Left forelimb (tissue), 1 donor: ENCODE data around the gene SIK3.
"Not testable (repeated sequence)": the region's sequence is repeated elsewhere in the genome, so short reads cannot be mapped to it uniquely, and the experiment has no call there.

Experiments used
- DNase-seq: peaks from one replicate; pipeline ENCODE4 v3.0.0-alpha.2; 2018; ENCODE audit warnings: low spot score

The SIK3 gene

DNA sequence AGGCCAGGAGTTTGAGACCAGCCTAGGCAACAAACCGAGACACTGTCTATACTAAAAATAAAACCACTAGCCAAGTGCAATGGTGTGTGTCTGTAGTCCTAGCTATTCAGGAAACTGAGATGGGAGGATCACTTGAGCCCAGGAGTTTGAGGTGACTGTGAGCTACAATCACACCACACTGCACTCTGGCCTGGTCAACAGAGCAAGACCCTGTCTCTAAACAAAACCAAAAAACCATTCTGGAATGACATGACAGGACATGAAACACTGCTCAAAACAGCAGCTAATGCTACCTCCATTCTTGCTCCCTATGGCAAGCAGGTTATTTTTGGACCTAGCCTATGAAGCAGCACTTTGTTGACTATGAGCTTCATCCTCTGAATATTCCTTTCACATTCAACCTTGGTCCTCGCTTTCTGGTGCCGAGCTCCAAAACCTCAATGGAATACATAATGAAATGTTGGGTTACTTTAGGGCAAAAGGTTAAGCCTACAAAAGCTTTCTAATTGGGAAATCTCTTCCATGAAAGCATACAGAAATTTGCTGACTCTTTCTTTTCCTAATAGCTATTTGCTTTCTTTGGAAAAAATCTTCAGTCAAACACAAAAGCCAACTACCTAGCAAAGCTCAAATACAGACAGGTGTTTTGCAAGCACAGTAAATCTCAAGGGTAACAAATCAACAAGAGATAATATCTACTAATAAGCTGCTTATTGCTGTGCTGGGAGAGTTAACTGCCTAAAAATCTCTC, 21.1 kb downstream of the SIK3 start:
- DNase-seq: no peak

DNA sequence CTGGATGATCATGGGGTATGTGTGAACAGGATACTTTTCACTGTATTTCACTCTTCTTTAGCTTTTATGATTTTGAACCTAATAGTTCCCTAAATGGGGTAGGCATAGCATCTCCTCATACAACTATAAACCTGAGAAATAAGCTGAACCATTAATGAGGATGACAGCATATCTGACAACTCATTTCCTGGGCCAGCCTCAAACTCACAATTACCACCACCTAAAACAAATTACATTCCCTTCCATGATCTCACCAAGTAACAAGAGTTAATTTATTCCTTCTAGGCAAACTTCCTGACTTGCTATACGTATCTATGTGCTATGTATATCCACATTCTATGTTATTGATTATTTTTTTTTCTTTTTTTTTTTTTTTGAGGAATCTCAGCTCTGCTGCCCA, 23.0 kb downstream of the SIK3 start:
- no peak for DNase-seq

DNA sequence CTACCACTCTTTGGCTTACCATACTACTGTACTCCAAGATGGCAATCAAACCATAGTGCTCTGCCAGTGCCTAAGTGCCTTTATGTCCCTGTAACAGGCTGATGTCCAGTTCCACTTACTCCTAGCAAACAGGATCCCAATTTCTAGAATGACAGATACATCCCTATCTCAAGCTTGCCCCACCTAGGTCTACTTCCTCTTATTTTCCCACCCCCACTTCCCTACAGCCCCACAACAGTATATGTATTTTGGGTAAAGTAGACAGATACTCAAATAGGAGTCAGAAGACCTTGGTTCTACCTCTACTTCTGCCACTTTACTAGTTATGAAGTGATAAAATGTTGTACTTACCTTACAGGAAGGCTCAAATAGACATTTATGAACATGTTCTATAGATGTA, 24.1 kb downstream of the SIK3 start:
- no peak for DNase-seq

DNA sequence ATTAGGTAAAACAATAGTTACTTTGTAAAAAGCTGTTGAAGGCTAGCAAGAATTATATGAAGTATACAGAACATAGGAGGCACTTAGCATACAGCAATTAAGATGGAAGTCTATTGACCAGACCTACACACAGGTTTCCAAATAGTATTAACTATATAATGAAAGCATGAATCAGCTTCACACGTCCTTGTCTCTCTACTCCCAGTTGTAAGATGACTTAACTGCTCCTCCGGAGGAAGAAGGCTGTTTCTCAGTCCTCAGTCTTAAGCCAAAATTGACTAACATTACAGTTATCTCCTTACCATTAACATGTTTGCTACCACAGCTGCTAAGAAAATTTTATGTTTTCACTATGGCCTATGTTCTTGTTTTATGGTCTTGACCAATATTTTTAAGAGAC, 24.7 kb downstream of the SIK3 start:
- no peak for DNase-seq

DNA sequence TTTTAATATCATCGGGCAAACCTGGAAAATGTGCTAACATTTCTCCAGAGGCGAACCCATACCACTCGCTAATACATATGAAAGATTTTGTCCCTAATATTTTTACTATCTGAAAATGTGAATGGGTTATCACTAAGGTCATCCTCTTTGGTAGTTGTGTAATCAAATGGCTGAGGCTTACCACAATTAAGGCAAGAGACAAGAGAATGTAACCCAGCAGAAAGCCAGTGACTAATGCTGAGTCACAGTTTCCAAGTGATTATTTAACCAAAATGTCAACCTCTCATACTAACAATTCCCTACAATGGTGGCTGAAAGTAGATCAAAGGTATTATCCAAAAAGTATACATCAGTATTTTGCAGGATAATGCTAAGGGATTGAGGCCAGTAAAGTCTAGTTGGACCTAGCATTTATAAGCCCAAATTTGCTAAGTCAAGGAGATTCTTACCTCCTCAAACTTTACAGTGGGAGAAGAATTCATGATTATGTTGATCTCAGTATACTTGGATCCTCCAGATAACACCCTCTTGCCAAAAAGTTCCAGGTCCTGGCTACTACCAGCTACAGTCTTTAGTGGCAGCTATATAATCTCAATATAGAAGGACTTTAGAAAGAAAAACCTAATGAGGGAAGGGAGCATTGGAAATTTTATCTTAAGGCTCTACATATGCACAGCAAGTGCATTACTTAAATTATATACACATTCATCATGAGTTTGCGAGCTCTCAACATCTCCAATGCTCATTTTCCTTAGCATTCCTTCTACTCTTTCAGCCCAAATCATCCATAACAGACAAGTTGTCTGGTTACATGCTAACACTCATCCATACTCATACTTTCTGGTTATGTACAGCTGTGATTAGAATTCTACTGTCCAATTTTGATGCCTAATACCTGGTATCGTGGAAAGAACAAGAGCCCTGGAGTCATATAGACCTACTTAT, 25.4 kb downstream of the SIK3 start:
- no peak for DNase-seq

DNA sequence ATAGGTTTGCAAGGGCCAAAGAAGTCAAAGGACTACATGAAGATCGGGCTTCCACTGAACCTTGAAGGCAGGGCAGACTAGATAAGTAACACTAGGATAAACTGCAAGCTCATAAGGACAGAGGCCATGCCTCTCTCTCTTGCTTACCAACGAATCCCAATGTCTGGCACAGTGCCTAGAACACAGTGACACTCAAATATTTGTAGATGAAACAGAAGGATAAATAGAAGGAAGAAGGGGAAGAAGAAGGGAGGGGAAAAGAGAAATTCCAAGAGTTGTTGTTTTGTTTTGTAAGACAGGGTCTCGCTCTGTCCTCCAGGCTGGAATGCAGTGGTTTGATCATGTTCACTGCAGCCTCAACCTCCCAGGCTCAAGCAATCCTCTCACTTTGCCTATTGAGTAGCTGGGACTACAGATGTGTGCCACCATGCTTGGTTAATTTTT, 26.9 kb downstream of the SIK3 start:
- no peak for DNase-seq

DNA sequence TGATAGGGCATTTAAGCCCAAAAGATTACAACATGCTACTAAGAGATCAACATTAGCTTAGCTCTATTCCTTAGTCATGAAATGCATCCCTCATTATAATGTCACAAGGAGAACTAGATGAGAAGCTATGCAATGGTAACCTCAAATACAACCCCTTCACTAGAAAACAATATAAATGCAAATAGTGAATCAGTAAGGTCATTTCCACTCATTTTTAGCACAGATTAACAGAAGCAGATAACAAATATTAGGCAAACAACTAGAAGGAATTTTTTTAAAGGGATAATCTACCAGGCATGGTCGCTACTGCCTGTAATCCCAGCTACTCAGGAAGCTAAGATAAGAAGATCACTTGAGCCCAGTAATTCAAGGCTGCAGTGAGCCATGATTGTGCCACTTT, 28.2 kb downstream of the SIK3 start:
- DNase-seq: no peak

DNA sequence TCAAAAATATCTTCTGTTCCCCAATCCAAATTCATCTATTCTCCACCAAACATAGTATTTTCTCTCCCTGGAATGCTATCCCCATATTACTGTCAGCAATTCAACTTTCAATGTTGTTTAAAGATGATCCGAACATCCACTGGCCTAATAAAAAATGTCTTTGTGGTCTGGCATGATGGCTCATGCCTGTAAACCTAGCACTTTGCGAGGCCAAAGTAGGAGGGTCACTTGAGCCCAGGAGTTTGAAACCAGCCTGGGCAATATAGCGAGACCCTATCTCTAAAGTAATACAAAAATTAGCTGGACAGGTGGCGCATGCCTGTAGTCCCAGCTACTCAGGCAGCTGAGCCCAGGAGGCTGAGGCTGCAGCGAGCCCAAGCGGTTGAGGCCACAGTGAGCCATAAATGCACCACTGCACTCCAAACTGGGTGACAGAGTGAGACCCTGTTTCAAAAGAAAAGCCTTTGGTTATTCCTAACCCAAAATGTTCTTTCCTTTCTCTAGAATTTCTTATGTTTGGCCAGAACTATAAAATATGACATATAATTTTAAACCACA, 29.8 kb downstream of the SIK3 start:
- no peak for DNase-seq

DNA sequence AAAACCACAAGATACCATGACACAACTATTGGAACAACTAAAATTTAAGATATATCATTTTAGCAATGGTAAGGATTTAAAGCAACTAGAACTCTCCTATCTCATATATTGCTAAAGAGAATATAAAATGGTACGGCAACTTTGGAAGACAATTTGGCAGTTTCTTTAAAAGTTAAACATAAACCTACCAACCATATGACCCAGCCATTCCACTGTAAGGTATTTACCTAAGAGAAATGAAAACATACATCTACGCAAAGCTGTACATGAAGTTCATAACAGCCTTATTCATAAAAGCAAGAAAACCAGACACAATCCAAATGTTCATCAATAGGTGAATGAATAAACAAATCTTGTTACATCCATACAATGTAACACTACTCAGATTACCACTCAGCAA, 31.3 kb downstream of the SIK3 start:
- DNase-seq: no peak

DNA sequence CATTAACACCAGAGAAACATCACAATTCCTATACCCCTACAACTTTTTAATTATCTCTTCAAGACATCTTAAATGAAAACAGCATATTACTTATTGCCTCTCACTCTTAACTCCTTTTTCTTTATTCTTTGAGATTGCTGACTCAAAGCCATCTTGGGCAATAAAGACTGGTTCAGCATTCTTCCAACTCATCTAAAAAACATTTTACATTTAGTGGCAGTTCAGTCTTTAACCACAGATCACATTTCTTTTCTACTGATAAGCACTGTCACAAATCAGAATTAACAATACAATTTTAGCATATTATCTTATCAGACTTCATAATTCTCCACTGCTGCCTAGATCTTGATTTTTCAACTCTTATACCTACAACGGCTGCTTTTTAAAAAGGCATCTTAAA, 34.0 kb downstream of the SIK3 start:
- DNase-seq: no peak

DNA sequence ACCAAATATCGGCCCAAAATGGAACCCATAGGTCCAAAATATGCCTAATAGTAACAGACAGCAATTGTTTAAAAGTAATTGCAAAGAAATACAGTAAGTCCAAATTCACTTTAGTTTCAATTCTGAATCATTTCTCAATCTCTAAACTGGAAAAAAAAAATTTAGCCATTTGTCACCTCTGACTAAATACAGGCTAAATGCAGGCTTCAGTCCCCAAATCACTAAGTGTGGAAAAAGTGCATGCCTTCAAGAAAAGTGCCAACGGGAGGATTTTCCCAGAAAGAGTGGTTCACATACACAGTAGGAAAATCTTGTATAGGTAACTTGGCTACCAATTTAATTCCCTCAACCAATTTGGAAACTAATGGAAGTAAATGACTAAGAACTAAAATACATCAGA, 35.7 kb downstream of the SIK3 start:
- no peak for DNase-seq

DNA sequence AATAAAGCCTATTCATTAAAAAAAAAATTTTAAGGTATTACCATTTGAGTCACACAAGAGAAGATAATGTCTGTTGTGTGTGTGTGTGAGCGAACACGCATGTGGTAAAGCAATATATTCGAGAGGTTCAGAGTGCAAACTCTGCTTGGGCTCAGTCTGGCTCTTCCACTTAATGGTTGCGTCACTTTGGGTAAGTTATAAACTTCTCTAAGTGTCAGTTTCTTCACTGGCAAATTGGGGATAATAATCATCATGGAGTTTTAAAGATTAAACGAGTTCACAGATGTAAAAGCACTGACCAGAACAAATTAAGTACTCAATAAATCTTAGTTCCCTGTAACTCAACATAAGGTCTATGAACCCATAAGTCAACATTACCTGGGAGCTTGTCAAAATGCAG, 37.0 kb downstream of the SIK3 start:
- DNase-seq: no peak

DNA sequence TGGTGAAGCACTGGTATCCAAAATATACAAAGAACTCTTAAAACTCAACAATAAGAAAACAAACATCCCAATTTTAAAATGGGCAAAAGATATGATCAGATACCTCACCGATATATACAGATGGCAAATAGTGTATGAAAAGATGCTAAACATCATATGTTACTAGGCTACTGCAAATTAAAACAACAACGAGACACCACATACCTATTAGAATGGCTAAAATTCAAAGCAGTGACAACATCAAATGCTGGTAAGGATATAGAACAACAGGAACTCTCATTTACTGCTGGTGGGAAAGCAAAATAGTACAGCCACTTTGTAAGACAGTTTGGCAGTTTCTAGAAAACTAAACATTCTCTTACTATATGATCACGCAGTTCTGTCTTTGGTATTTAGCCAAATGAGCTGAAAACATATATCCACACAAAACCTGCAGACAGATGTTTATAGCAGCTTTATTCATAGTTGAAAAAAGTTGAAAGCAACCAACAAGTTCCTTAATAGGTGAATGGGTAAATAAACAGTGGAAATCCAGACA, 38.5 kb downstream of the SIK3 start:
- DNase-seq: no peak

DNA sequence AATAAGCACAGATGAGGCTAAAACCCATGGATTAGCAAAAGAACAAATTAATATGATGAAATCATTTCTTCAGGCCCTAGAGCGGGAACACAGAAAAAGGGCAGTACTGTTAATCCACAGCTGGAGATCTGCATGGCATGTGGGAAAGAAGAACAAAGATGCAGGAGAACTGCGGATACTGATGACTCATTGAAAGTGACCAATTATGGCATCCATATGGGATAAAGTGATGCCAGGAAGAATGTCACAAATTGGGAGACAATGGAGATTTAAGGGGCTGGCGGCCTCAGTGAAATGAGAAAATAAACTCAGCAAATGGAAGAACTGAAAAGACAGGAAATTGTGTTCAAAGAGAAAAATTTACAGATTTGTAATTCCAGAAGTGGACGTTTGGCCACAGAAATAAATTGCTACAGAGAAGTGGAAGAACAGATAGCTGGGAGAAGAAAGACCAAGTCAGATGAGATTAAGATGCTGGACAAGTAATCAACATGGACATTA, 39.4 kb downstream of the SIK3 start:
- no peak for DNase-seq

DNA sequence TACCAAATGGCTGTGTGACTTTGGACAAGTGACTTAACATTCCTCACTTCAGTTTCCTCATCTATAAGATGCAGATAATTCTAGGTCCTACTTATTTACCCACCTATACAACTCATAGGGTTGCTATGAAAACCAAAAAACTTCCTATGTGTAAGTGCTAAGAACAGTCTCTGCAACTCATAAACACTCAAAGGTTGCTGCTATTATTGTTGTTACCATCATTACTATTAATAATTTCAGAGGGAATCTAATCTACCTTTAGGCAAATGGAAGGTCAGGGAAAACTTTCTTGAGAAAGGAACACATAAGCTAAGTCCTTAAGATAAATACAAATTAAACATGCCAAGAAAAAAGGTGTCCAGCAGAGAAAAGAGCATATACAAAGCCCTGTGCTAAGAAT, 40.5 kb downstream of the SIK3 start:
- DNase-seq: no peak

DNA sequence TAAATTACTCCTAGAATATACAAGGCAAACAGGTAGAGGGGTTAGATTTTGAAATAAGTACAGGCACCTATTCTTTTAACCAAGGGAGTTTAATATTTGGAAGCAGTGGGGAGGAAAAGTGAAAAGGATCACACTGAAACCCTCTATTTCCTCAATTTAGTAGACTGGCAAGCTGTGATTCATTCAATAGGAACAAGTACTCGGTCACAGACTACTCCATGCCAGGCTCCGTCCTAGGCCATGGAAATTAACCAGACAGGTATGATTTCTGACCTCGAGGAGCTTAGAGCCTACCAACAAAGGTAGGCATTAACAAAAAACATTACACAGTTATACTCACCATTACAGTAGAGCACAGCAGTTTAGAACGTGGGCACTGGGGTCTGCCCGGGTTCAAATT, 40.9 kb downstream of the SIK3 start:
- no peak for DNase-seq

DNA sequence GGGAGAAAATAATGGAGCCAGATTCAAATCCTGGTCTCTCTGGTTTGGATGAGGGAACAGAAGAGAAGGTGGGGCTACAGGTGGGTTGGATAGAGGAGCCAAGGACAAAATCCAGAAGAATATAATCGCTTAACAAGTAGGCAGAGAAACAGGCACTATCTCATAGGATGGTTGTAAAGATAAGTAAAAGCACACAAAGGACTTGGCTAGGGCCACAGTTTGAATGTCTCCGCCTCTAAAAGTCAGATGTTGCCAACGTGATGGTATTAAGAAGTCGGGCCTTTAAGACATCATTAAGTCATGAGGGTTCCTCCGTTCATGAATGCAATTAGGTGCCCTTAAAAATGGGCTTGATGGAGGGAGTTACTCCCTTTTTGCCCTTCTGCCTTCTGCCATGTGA, 42.8 kb downstream of the SIK3 start:
- no peak for DNase-seq

DNA sequence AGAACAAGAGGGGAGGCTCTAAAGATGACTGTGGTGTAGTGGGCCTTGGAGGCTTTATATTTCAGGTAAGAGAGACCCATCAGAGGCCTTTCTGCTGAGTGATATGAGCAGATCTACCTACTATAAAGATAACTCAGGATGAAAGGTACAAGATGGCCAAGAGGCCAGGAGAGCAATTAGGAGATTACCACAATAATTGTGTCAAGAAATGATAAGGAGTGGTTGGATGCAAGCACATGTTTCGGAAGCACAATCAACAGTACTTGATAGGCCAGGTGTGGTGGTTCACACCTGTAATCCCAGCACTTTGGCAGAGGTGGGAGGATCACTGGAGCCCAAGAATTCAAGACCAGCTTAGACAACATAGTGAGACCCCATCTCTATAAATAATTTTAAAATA, 43.8 kb downstream of the SIK3 start:
- no peak for DNase-seq

DNA sequence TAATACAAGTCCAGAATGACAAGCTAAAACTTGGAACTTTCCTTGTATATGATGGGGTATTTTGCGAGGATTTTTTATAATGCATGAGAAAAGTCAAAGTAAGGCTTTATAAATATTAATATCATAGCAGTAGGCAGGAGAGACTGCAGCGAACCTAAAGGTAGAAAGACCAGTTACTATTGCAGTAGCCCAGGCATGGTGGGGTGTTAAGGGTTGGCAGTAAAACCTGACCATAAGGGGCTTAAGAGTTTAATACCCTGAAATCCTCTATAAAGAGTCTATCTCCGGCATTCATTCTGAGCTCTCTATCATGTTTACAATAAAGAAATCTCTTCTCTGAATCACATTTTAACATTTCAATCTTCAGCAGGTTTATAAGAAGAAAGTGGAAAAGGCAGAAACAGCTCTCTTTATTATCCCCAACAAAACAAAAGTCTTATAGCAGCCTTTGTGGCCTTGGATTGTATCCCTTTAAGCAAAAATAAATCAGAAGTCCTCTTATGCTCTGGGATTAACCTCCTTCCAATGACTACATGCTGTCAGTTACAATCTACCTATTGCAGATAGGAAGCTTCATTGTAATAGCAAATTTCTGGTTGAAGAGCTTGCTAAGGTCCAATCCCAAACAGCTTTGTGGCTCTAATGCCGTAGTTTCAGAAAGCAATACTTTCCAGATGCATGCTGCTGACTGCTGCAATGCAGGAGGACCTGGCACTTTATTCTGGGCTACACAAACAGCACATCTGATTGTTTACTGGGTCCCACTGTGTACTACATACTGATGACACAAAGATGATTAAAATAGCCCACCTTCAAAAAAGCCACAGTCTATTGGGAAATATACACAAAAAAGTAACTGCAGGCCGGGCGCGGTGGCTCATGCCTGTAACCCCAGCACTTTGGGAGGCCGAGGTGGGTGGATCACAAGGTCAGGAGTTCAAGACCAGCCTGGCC, 45.8 kb downstream of the SIK3 start:
- no peak for DNase-seq

DNA sequence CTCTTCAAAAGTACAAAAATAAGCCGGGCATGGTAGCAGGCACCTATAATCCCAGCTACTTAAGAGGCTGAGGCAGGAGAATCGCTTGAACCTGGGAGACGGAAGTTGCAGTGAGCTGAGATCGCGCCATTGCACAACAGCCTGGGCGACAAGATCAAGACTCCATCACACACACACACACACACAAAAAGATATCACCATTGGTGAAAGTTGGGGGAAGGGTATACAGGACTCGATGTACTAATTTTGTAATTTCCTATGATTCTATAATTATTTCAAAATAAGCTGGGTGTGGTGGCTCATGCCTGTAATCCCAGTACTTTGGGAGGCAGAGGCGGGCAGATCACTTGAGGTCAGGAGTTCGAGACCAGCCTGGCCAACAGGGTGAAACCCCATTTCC, 48.1 kb downstream of the SIK3 start:
- not testable (repeated sequence) for DNase-seq

DNA sequence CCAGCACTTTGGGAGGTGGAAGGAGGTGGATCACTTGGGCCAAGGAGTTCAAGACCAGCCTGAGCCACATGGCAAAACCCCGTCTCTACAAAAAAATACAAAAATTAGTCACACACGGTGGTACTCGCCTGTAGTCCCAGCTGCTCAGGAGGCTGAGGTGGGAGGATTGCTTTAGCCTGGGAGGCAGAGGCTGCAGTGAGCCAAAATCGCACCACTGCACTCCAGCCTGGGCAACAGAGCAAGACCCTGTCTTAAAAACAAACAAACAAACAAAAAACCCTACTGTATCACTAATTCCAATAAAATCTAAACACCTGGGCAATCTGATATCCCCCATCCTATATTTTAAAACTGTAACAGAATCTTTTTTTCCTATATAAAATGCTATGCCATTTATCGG, 51.6 kb downstream of the SIK3 start:
- DNase-seq: not testable (repeated sequence)
